Ovary (tissue), 3 donors: ENCODE measurements around the gene MTAP.

ENCODE experiments used
- EP300 ChIP-seq: sonication (generic); formaldehyde crosslinking; IDR thresholded peaks from one replicate; pipeline ENCODE4 v1.6.1; 2017; ENCODE audit warnings: antibody characterized with exemption
- TF ChIP-seq, protein P1 (sequence below), 3 donors: fragments of 450-650 bp in 2 of 3; fragments of 200-600 bp in 1 of 3; IDR thresholded peaks; one replicate each; pipeline versions ENCODE4 v1.5.1 to v1.8.0; 2016 to 2022; ENCODE audit warnings: antibody characterized with exemption in 3 of 3, mild to moderate bottlenecking in 1 of 3
- donor health status: DM: no; HTN: no; CAD: no.

DNA sequence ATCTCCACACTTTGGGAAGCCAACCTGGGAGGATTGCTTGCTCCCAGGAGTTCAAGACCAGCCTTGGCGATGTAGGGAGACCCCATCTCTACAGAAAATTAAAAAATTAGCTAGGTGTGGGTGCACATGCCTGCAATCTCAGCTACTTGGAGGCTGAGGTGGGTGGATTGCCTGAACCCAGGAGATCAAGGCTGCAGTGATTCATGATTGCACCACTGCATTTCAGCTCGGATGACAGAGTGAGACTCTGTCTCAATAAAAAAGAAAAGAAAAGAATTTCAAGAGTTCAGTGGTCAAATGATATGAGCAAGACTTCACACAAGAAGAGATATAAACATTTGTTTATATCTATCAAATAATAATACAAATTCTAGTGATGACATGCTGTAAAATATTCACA, 23.0 kb upstream of the MTAP start:
- TF ChIP-seq, protein P1, sequence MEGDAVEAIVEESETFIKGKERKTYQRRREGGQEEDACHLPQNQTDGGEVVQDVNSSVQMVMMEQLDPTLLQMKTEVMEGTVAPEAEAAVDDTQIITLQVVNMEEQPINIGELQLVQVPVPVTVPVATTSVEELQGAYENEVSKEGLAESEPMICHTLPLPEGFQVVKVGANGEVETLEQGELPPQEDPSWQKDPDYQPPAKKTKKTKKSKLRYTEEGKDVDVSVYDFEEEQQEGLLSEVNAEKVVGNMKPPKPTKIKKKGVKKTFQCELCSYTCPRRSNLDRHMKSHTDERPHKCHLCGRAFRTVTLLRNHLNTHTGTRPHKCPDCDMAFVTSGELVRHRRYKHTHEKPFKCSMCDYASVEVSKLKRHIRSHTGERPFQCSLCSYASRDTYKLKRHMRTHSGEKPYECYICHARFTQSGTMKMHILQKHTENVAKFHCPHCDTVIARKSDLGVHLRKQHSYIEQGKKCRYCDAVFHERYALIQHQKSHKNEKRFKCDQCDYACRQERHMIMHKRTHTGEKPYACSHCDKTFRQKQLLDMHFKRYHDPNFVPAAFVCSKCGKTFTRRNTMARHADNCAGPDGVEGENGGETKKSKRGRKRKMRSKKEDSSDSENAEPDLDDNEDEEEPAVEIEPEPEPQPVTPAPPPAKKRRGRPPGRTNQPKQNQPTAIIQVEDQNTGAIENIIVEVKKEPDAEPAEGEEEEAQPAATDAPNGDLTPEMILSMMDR (IDR thresholded peaks at IDR 0.05), result no peak
- TF ChIP-seq EP300, result no peak
